SK-N-SH treated with all-trans-retinoic acid at 6 μM for 48 hours (cell line): ENCODE data around the gene CACNG1.

ENCODE experiments used
- SNAI2 ChIP-seq: fragments of 250-450 bp; sonication (Bioruptor Pico); IDR thresholded peaks from 2 replicates; pipeline ENCODE4 v1.5.0; 2020; ENCODE audit warnings: mild to moderate bottlenecking, moderate library complexity
- ZNF70 ChIP-seq: fragments of 450-650 bp; formaldehyde crosslinking; IDR thresholded peaks from 2 replicates; pipeline ENCODE4 v1.5.0; 2020; ENCODE audit warnings: mild to moderate bottlenecking, moderate library complexity

DNA sequence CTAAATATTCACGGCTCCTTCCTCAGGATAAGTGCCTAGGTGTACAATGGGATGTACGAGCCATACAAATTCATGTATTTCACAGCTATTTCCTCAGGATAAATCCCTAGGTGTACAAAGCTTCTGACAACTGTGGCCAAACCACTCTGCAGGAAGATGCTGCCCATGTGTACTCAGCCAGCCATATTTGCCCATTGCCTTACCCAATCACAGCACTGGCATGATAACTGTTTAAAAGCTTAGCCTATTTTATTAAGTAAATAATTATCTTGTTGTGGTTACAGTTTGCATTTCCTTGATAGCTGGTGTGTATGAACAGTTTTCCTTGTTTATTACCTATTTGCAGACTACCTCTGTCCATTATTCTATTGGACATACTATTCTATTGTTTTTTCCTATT is 35.1 kb downstream of the CACNG1 start:
- TF ChIP-seq ZNF70 (CRISPR knock-in tag) (no peak), SNAI2 (no peak)
